Pancreas (tissue), 10 donors: ENCODE measurements around the gene TENM3. TPM values are rescaled to one million over a fixed set of nuclear protein-coding genes. Genes with fewer than 3 reads are reported as not detected.

ENCODE experiments used
- ATAC-seq, 4 donors: fragments of 200-7000 bp; cut with Tn5 transposase; one replicate each; pipeline versions ENCODE4 v1.8.0 to v1.9.1; 2020; ENCODE audit warnings: mild to moderate bottlenecking in 4 of 4, moderate library complexity in 4 of 4
- DNase-seq, 6 donors: peaks; one replicate each; pipeline ENCODE4 v3.0.0-alpha.2; 2020
- FAIRE-seq: peaks from 2 replicates; lab custom pipeline; 2012; peaks lifted over from hg19 to GRCh38; lab: Jason Lieb, UNC
- H3K27ac ChIP-seq, 4 donors: fragments of 200-600 bp; sonication (generic); 1 replicate in 3 of 4; 2 replicates in 1 of 4; pipeline versions ENCODE4 v1.5.0 to v1.8.0; 2020
- H3K27me3 ChIP-seq, 4 donors: fragments of 200-600 bp; one replicate each; pipeline ENCODE4 v1.8.0; 2021
- H3K36me3 ChIP-seq, 3 donors: fragments of 200-600 bp; sonication (generic) in 1 of 3; one replicate each; pipeline versions ENCODE4 v1.5.0 to v1.8.0; 2020 to 2021
- H3K4me1 ChIP-seq, 3 donors: fragments of 200-600 bp; one replicate each; pipeline ENCODE4 v1.8.0; 2021
- H3K4me3 ChIP-seq, 4 donors: fragments of 200-600 bp; sonication (generic) in 2 of 4; one replicate each; pipeline versions ENCODE4 v1.5.0 to v1.8.0; 2020 to 2021
- H3K9me3 ChIP-seq, 4 donors: fragments of 200-600 bp; one replicate each; pipeline ENCODE4 v1.8.0; 2021
- CTCF ChIP-seq, 4 donors: fragments of 200-600 bp; sonication (generic) in 3 of 4; IDR thresholded peaks; one replicate each; pipeline versions ENCODE4 v1.5.0 to v1.8.0; 2021; ENCODE audit warnings: antibody characterized with exemption in 4 of 4
- WGBS, 2 donors: extraction: QIAGEN DNeasy Blood & Tissue Kit; methylation state at CpG; one replicate each; pipeline ENCODE4 v1.1.7; 2013; 5-methylcytosine and 5-hydroxymethylcytosine counted together
- intact Hi-C, 3 donors: fragments of 100-400 bp; cut with DNase I; formaldehyde crosslinking; loops; one replicate each; pipeline versions ENCODE4 v1.11.1 to v1.14.2; 2022
- polyA plus RNA-seq, 2 donors: library from polyadenylated mRNA; stranded (reverse); fragments of 200-250 nt; gene quantifications; one replicate each; pipeline ENCODE4 v1.2.3, GENCODE V29; 2013
- total RNA-seq, 6 donors: library from RNA; stranded (reverse); fragmentation: NEBNext Ultra II Directional in 4 of 6; extraction: Animal tissue kit (Norgen Biotek cat#: 25700) in 4 of 6; gene quantifications; one replicate each; pipeline versions ENCODE4 v1.2.1 to v1.2.4, GENCODE V29; 2021 to 2023
- donor health status: healthy with polysubstance abuse.
- donor health status: DM: no; HTN: no; CAD: no; lungs with moderate emphysema.
- donor health status: DM: no; HTN: no; CAD: no.
- donor health status: control.
- donor health status: control.
- donor health status: Bipolar disorder and iron deficiency.
- donor health status: DM: yes; HTN: yes; CAD: no.
- donor health status: DM: no; HTN: no; CAD: no.
- donor health status: DM: no; HTN: no; CAD: no.
- donor health status: DM: yes; HTN: yes; CAD: no.

The TENM3 gene
- total and polyA plus RNA-seq, 8 donors = 0.99 to 6.1 (median 4.4) TPM

- ATAC-seq = no peak
- TF ChIP-seq CTCF (IDR thresholded peaks at IDR 0.05) = no peak
- intact Hi-C loops = no loop called here
- no peaks in the 10 kb centered on the region for H3K36me3 ChIP-seq
- peak in 1 of 6 donors; percentile 55 for DNase-seq
- H3K9me3 ChIP-seq = no peaks in the 10 kb centered on the region
- no peaks in the 10 kb centered on the region for H3K4me1 ChIP-seq
- WGBS, 2 donors = 96 to 97% methylated on average over 23 of the region's 23 CpGs
- H3K4me3 ChIP-seq = no peak overlapping the region
- no peaks in the 10 kb centered on the region for H3K27me3 ChIP-seq
- H3K27ac ChIP-seq = no peak overlapping the region
- FAIRE-seq = no peak
Observed at GRCh38 chr4:182608525-182608924, 365.3 kb downstream of the TENM3 start.

- FAIRE-seq (no peak), DNase-seq (no peak), ATAC-seq (no peak)
- no peaks in the 10 kb centered on the region for H3K36me3 ChIP-seq
- no peaks in the 10 kb centered on the region for H3K9me3 ChIP-seq
- no peaks in the 10 kb centered on the region for H3K4me1 ChIP-seq
- no peaks in the 10 kb centered on the region for H3K27me3 ChIP-seq
- 89 to 91% methylated on average over 4 of the region's 4 CpGs for WGBS, 2 donors
- TF ChIP-seq CTCF (IDR thresholded peaks at IDR 0.05) = no peak
- H3K4me3 ChIP-seq = no peak overlapping the region
- intact Hi-C loops = no loop called here
- H3K27ac ChIP-seq = no peak overlapping the region
Observed at GRCh38 chr4:182616476-182616875, 373.3 kb downstream of the TENM3 start.

GRCh38 chr4:182619660-182620059 lies 376.5 kb downstream of the TENM3 start:
- TF ChIP-seq CTCF (IDR thresholded peaks at IDR 0.05) = no peak
- Histone ChIP-seq H3K27me3 (no peaks in the 10 kb centered on the region), H3K36me3 (no peaks in the 10 kb centered on the region), H3K4me3 (no peak overlapping the region), H3K9me3 (no peaks in the 10 kb centered on the region), H3K27ac (no peak overlapping the region), H3K4me1 (no peaks in the 10 kb centered on the region)
- no peak for ATAC-seq
- intact Hi-C loops = no loop called here
- DNase-seq = no peak
- no peak for FAIRE-seq
- WGBS, 2 donors = 65 to 75% methylated on average over 5 of the region's 5 CpGs

GRCh38 chr4:182620111-182620980 lies 377.1 kb downstream of the TENM3 start:
- Histone ChIP-seq H3K4me3 (no peak overlapping the region), H3K4me1 (no peaks in the 10 kb centered on the region), H3K36me3 (no peaks in the 10 kb centered on the region), H3K9me3 (no peaks in the 10 kb centered on the region), H3K27me3 (no peaks in the 10 kb centered on the region), H3K27ac (no peak overlapping the region)
- FAIRE-seq (no peak), ATAC-seq (no peak), DNase-seq (no peak)
- WGBS, 2 donors = 65 to 72% methylated on average over 10 of the region's 10 CpGs
- TF ChIP-seq CTCF (IDR thresholded peaks at IDR 0.05) = no peak
- intact Hi-C loops = no loop called here

GRCh38 chr4:182624281-182624680 lies 381.1 kb downstream of the TENM3 start:
- Histone ChIP-seq H3K27ac (no peak overlapping the region), H3K36me3 (no peaks in the 10 kb centered on the region), H3K4me3 (no peak overlapping the region), H3K9me3 (no peaks in the 10 kb centered on the region), H3K27me3 (no peaks in the 10 kb centered on the region), H3K4me1 (no peaks in the 10 kb centered on the region)
- no peak for TF ChIP-seq CTCF (IDR thresholded peaks at IDR 0.05)
- WGBS, 2 donors = 89 to 90% methylated on average over 8 of the region's 8 CpGs
- FAIRE-seq = no peak
- DNase-seq = no peak
- ATAC-seq = no peak
- intact Hi-C loops = no loop called here
